ENCODE results near the gene ATXN1. TPM values are rescaled to one million over a fixed set of nuclear protein-coding genes. Genes with fewer than 3 reads are reported as not detected.

Gene ATXN1
- total RNA-seq, 1 donor = 48.5 TPM

GRCh38 chr6:16758163-16758975 lies 2.9 kb downstream of the ATXN1 start:
- DNase-seq (ENCODE audit: insufficient read length, low spot score, missing footprints) = peak; percentile 75

GRCh38 chr6:16757332-16757731 lies 3.9 kb downstream of the ATXN1 start:
- peak; percentile 67 for DNase-seq (ENCODE audit: insufficient read length, low spot score, missing footprints)
- TF ChIP-seq CTCF (IDR thresholded peaks at IDR 0.05; ENCODE audit: extremely low read depth, low read depth, low read length) = no peak

More at GRCh38 chr6:16758163-16758975, 2.9 kb downstream of the ATXN1 start:
- H3K4me2 ChIP-seq (ENCODE audit: insufficient read depth, low read length) = peak overlapping the region; percentile 94
- peaks cover 4% of the 10 kb centered on the region for H3K36me3 ChIP-seq (ENCODE audit: insufficient read depth, low read length)
- peaks cover 61% of the 10 kb centered on the region for H3K79me2 ChIP-seq (ENCODE audit: insufficient read depth, low read length)
- H3K9me3 ChIP-seq (ENCODE audit: low read depth, low read length) = no peaks in the 10 kb centered on the region
- no peaks in the 10 kb centered on the region for H3K27me3 ChIP-seq (ENCODE audit: insufficient read depth, low read length)
- no peak for TF ChIP-seq CTCF (IDR thresholded peaks at IDR 0.05; ENCODE audit: extremely low read depth, low read depth, low read length)
- H3K4me3 ChIP-seq (ENCODE audit: insufficient read depth, low read length) = peak overlapping the region; percentile 91
- peak overlapping the region; percentile 96 for H3K27ac ChIP-seq (ENCODE audit: low read depth, low read length)
- peaks cover 6% of the 10 kb centered on the region for H4K20me1 ChIP-seq (ENCODE audit: insufficient read depth, low read length)
- H2AFZ ChIP-seq (ENCODE audit: low read length) = no peak overlapping the region
- peaks cover 29% of the 10 kb centered on the region for H3K4me1 ChIP-seq (ENCODE audit: insufficient read depth, low read length)

GRCh38 chr6:16756660-16757255 lies 4.5 kb downstream of the ATXN1 start:
- Histone ChIP-seq H3K27me3 (ENCODE audit: insufficient read depth, low read length) (no peaks in the 10 kb centered on the region), H3K4me1 (ENCODE audit: insufficient read depth, low read length) (peaks cover 34% of the 10 kb centered on the region), H3K36me3 (ENCODE audit: insufficient read depth, low read length) (peaks cover 6% of the 10 kb centered on the region), H2AFZ (ENCODE audit: low read length) (no peak overlapping the region), H3K4me2 (ENCODE audit: insufficient read depth, low read length) (peak overlapping the region; percentile 12), H3K27ac (ENCODE audit: low read depth, low read length) (no peak overlapping the region), H3K9me3 (ENCODE audit: low read depth, low read length) (no peaks in the 10 kb centered on the region), H3K79me2 (ENCODE audit: insufficient read depth, low read length) (peaks cover 70% of the 10 kb centered on the region), H3K4me3 (ENCODE audit: insufficient read depth, low read length) (no peak overlapping the region), H4K20me1 (ENCODE audit: insufficient read depth, low read length) (peaks cover 6% of the 10 kb centered on the region)
- no peak for DNase-seq (ENCODE audit: insufficient read length, low spot score, missing footprints)
- no peak for TF ChIP-seq CTCF (IDR thresholded peaks at IDR 0.05; ENCODE audit: extremely low read depth, low read depth, low read length)

More at GRCh38 chr6:16757332-16757731, 3.9 kb downstream of the ATXN1 start:
- peaks cover 28% of the 10 kb centered on the region for H3K4me1 ChIP-seq (ENCODE audit: insufficient read depth, low read length)
- no peaks in the 10 kb centered on the region for H3K27me3 ChIP-seq (ENCODE audit: insufficient read depth, low read length)
- no peak overlapping the region for H3K4me3 ChIP-seq (ENCODE audit: insufficient read depth, low read length)
- peaks cover 6% of the 10 kb centered on the region for H3K36me3 ChIP-seq (ENCODE audit: insufficient read depth, low read length)
- no peaks in the 10 kb centered on the region for H3K9me3 ChIP-seq (ENCODE audit: low read depth, low read length)
- H3K4me2 ChIP-seq (ENCODE audit: insufficient read depth, low read length) = no peak overlapping the region
- peaks cover 6% of the 10 kb centered on the region for H4K20me1 ChIP-seq (ENCODE audit: insufficient read depth, low read length)
- no peak overlapping the region for H3K27ac ChIP-seq (ENCODE audit: low read depth, low read length)
- no peak overlapping the region for H2AFZ ChIP-seq (ENCODE audit: low read length)
- peaks cover 65% of the 10 kb centered on the region for H3K79me2 ChIP-seq (ENCODE audit: insufficient read depth, low read length)

- DNase-seq (ENCODE audit: insufficient read length, low spot score, missing footprints) = no peak
- H3K9me3 ChIP-seq (ENCODE audit: low read depth, low read length) = no peaks in the 10 kb centered on the region
- H3K4me2 ChIP-seq (ENCODE audit: insufficient read depth, low read length) = no peak overlapping the region
- H2AFZ ChIP-seq (ENCODE audit: low read length) = no peak overlapping the region
- H3K27me3 ChIP-seq (ENCODE audit: insufficient read depth, low read length) = no peaks in the 10 kb centered on the region
- no peak overlapping the region for H3K4me3 ChIP-seq (ENCODE audit: insufficient read depth, low read length)
- H3K36me3 ChIP-seq (ENCODE audit: insufficient read depth, low read length) = peaks cover 6% of the 10 kb centered on the region
- H4K20me1 ChIP-seq (ENCODE audit: insufficient read depth, low read length) = peaks cover 6% of the 10 kb centered on the region
- peaks cover 46% of the 10 kb centered on the region for H3K4me1 ChIP-seq (ENCODE audit: insufficient read depth, low read length)
- no peak for TF ChIP-seq CTCF (IDR thresholded peaks at IDR 0.05; ENCODE audit: extremely low read depth, low read depth, low read length)
- peaks cover 76% of the 10 kb centered on the region for H3K79me2 ChIP-seq (ENCODE audit: insufficient read depth, low read length)
- H3K27ac ChIP-seq (ENCODE audit: low read depth, low read length) = no peak overlapping the region
These were observed 5.7 kb downstream of the ATXN1 start for GRCh38 chr6:16755544-16755943.
